GM10266 (cell line): ENCODE data around the gene KDM2B.
A peak's percentile ranks its signal among the peaks of the same experiment; 100 is the strongest.

ENCODE experiments used
- DNase-seq: peaks from one replicate; pipeline ENCODE4 v3.0.0; 2012; ENCODE audit errors: extremely low spot score
- TF ChIP-seq, protein P1 (sequence below): IDR thresholded peaks from 2 replicates; pipeline ENCODE4 v1.5.1; 2012; ENCODE audit warnings: mild to moderate bottlenecking, low read depth; ENCODE audit not compliant: control insufficient read depth, insufficient read depth; ENCODE audit errors: missing control alignments

KDM2B gene

DNA sequence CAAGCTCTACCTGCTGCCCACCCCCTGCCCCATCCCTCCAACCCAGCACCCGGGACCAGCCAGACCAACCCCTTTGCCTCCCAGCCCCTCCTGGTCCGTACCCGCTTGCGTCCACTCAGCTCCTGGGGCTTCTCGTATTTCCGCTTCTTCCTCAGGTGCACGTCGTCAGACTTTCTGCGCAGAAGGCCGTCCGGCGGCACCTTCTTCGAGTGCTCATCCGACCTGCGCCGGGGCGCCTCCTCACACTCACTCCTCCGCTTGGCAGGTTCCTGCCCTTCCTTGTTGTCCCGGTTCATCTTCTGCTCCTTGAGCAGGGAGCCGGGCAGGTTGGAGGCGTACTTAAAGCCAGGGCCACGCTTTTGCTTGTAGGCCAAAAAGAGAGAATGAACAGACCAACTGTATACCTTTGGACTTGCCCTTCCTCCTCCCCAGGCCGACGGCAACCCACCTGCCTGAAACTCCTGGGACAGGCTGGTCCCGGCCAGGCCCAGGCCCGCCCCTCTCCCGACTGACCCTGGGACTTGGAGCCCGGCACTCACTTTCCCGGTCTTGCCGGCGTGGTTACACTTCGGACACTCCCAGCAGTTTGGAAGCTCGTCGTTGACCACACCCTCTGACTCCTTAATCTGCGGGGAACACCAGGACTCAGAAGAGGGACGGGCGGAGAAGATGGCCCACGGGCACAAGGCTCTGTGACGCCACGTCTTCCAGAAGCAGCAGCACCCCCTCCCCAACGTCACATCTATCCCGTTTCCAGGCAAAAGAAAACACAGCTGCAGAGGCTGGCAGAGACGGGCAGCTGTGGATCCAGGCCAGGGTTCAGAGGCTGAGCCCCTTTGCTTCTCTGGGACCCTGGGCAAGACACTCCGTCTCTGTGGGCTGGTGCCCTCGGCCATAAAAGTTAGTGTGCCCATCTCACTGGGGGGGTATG is 136.6 kb downstream of the KDM2B start:
- DNase-seq, result no peak
- TF ChIP-seq, protein P1, sequence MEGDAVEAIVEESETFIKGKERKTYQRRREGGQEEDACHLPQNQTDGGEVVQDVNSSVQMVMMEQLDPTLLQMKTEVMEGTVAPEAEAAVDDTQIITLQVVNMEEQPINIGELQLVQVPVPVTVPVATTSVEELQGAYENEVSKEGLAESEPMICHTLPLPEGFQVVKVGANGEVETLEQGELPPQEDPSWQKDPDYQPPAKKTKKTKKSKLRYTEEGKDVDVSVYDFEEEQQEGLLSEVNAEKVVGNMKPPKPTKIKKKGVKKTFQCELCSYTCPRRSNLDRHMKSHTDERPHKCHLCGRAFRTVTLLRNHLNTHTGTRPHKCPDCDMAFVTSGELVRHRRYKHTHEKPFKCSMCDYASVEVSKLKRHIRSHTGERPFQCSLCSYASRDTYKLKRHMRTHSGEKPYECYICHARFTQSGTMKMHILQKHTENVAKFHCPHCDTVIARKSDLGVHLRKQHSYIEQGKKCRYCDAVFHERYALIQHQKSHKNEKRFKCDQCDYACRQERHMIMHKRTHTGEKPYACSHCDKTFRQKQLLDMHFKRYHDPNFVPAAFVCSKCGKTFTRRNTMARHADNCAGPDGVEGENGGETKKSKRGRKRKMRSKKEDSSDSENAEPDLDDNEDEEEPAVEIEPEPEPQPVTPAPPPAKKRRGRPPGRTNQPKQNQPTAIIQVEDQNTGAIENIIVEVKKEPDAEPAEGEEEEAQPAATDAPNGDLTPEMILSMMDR, result no peak

DNA sequence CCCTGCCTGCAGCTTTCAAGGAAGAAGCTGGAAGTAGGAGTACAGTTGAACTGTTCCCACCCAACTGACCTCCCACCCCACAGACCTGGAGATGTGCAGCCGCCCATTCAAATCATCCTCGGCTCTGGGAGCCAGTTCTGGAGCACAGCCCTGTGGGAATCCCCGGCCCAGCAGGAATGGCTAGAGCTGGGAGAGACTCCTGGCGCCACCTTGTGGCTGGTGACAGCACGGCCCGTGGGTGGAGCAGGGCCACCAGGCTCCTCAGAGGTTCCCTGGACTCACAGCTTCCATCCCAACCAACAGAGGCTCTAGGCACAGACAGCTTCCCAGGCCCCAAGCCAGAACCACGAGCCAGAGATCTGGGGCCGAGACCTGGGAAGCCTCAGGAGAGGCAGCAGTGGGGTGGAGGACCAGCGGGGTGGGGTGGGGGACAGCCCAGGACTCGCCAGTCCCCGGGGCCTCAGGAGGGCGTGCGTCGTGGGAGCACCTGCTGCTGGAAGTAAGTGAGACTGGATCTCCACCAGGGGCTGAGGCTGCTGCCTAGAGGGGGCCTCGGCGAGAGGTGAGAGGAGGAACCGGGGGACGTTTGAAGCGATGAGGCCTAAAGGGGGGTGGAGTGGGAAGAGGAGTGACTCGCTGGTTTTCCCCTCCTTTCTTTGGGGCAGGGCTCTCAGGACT is 137.5 kb downstream of the KDM2B start:
- peak; percentile 94 for DNase-seq
- TF ChIP-seq, protein P1, result peak; percentile 89

DNA sequence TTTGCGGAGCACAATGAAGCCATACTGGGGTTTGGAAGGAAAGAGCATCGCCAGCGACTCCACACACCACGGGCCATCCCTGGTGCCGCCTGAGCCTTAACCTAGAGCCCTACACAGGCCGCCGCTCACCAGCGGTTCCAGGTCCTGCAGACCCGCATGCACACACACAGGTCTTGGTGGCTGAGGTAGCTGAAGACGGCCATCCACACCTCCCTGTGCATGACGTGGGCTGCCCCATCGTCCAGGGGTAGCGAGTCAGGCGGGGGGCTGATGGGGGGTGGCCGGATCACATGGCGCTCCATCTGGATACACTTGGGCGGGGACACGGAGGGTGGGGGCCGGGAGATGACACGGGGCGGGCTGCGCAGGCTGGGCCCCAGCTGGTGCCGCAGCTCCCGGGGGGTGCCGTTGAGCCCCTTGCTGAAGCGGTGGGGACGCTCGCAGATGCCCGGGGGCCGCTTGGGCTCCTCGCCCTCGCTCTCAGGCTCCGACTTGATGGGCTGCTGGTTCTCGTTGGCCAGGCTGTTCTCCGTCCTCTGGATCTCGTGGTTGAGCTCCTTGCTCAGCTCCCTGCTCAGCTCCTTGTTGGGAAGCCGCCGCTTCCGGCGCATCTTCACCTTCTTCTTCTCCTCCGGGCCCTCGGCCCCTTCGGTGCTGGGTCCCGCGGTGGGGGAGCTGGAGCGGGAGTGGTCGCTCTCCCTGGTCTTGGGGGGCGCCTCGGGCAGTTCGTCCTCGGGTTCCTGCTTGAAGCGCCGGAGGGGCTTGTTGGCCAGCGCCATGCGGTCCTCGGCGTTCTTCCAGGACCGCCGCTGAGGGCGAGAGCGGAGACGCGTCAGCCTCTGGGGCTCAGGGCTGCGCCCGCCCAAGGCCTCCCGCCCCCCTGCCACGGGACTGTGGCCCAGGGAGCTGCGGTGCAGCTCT is 138.5 kb downstream of the KDM2B start:
- TF ChIP-seq, protein P1, result no peak
- no peak for DNase-seq

DNA sequence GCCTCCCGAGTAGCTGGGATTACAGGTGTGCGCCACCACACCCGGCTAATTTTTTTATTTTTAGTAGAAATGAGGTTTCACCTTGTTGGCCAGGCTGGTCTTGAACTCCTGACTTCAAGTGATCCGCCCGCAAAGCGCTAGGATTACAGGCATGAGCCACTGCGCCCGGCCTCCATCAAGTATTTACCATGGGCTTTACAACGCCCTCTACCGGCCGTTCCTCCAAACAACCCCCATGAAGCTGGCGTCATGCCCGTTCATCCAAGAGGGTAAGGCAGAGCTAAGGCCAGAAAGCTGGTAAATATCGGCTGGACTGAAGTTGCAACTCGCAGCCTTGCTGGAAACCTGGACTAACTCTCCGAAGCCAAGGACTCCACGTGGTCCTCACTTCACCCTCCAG is 139.3 kb downstream of the KDM2B start:
- TF ChIP-seq, protein P1, result no peak
- no peak for DNase-seq

DNA sequence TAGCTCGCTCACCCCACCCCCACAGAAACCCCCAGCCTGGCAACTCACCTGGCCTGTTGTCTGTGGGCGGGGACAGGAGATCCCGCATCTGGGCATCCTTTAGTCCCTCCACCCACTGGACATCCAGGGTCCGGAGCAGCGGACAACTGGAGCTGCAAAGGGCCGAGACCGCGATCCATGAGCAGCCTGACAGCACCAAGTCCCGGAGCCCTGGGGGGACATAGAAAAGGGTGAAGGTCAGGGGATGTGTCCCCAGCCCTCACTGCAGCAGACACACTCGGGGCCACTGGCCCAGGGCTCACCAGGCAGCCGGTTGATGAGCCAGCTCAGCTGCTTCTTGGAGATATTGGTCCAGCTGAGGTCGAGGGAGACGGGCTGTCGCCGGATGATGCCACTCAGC is 140.1 kb downstream of the KDM2B start:
- no peak for DNase-seq
- TF ChIP-seq, protein P1, result no peak

DNA sequence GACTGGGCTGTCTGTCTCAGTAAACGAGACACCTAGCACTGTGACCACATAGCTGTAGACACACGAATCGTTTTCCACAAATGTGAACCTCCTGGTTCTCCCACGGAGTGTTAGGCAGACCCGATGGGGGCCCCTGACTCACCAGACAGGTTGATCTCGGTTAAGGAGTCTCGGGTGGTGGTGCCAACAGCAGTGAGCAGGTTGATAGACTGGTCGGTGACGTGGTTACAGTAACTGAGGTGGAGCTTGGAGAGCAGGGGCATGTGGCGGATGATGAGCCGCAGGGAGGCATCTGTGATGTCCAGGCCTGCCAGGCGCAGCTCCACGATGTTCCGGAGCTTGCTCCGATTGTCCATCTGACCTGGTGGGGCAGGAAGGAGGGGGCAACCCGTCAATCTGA is 141.1 kb downstream of the KDM2B start:
- TF ChIP-seq, protein P1, result no peak

More for the DNA sequence above, 141.1 kb downstream of the KDM2B start:
- no peak for DNase-seq
